HG02870 (cell line): ENCODE data around the gene UBE2D4.

Source experiments
- ATAC-seq: cut with Tn5 transposase; IDR thresholded peaks from one replicate; pipeline ENCODE4 v1.9.1; 2021; ENCODE audit warnings: mild to moderate bottlenecking, moderate library complexity; ENCODE audit not compliant: unreplicated experiment

The UBE2D4 gene

DNA sequence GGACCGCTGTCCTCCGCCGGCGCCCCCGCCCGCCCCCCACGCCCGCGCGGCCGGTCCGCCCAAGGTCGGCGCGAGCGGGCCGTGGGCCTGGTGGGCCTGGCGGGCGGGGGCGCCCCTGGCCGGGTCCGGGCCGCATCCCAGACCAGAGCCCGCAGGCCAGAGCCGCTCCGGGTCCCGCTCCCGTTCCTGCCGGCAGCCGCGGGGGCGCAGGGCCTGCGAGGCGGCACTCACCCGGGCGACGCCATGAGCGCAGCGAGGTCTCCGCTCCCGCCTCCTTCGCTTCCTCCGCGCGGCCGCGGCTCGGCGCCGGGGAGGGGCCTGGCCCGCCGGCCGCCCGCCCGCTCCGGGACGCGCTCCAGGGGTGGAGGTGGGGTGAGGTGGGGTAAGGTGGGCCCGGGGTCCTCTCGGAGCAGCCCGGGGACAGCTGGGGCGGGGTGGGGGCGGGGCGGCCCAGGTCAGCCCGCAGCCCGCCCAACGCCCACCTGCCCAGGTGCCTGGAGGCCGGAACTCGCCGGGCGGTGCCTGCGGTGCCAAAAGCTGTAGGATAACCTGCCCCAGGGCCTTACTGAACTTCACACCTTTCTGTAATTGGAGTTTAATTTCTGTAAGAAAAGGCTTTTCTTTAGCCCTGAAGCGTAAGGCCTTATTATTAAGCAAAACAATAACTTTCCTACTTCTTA lies 19.8 kb upstream of the UBE2D4 start, which contains the start of gene URGCP:
Gene URGCP, minus strand, starts transcription at position 266 of the 680 bp plus-strand sequence. Its CDS starts 21 bp downstream, at position 245.
- ATAC-seq = peak; percentile 64

DNA sequence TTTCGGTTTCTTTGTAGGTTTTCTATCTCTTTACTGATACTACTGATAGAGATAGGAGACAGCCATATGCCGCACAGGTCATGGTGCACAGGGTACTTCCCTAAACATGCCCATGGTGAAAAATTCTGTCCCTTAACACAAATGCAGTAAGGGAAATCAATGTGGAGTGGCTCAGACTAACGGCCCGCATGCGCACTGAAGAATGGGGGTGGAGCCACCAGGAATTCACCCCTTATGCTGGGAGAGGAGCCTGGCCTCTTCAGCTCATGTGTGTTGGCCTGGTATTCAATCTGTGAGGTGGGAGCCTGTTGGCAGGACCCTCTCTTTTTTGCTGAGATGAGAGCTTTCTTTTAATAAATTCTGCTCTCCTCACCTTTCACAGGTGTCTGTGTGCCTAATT lies 11.4 kb upstream of the UBE2D4 start:
- ATAC-seq = no peak

DNA sequence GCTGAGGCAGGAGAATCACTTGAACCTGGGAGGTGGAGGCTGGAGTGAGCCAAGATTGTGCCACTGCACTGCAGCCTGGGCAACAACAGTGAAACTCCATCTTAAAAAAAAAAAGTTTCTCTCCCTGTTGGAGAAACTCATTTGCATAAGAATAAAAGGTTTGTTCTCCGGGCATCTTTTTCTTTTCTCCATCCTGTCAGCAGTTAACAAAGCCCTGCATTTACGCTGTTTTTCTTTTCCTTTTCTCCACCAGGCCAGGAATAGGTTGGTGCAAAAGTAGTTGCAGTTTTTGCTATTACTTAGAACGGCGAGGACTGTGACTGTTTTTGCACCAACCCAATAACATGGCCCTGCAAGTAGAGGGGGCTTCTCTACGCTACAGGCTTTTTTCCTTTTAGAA lies 10.3 kb upstream of the UBE2D4 start:
- ATAC-seq = no peak

DNA sequence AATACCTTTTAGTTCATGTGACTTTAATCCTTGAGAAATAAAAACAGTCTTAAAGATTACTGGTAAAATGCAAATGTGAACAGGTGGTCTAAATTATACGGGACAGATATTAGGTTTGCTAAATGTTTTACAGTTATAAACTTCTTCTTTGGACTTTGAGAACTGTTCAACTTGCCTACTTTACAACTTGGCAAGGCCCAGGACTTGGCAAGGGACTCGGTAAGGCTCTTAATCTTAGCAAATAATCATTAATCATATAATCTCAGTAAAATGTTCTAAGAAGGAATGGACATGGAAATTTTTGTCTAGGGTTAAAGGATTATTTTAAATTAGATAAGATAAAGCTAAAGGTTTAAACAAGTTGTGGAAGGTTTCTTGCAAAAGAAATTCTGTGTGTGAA lies 4.8 kb upstream of the UBE2D4 start:
- no peak for ATAC-seq

DNA sequence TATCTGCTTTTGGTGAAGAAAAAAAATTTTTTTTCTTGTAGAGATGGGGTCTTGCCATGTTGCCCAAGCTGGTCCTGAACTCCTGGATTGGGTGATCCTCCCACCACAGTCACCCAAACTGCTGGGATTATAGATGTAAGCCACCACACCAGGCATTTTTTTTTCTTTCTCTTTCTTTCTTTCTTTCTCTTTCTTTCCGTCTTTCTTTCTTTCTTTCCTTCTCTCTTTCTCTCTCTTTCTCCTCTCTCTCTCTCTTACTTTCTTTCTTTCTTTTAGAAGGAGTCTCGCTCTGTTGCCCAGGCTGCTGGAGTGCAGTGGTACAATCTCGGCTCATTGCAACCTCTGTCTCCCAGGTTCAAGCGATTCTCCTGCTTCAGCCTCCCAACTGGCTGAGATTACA lies 3.5 kb upstream of the UBE2D4 start:
- no peak for ATAC-seq

DNA sequence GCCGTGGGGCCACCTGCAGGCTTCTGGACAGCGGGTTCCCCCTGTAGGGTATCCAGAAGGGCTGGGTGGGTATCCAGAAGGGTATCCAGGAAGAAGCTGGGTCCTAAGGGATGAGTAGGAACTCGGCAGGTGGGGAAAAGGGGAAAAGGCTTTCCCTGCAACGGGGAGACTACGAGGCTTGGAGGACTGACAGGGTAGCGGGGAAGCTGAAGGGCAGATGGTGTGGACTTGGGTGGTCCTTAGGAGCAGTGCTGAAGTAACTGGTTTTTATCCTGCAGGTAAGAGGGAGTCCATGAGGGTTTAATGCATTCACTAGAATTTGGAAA lies 525 bp downstream of the UBE2D4 start:
- ATAC-seq = peak; percentile 21

DNA sequence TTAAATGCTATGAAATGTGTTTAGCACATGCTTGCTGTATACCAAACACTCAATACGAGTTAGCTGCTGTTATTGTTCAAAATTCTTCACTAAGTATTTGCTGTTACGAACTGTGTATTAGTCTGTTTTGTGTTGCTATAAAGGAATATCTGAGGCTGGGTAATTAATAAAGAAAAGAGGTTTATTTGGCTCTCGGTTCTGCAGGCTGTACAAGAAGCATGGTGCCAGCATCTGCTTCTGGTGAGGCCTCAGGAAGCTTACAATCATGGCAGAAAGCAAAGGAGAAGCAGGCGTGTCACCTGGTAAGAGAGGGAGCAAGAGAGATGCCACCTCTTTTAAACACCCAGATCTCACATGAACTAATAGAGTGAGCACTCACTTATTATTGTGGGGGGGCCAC lies 1.6 kb downstream of the UBE2D4 start:
- ATAC-seq = no peak

DNA sequence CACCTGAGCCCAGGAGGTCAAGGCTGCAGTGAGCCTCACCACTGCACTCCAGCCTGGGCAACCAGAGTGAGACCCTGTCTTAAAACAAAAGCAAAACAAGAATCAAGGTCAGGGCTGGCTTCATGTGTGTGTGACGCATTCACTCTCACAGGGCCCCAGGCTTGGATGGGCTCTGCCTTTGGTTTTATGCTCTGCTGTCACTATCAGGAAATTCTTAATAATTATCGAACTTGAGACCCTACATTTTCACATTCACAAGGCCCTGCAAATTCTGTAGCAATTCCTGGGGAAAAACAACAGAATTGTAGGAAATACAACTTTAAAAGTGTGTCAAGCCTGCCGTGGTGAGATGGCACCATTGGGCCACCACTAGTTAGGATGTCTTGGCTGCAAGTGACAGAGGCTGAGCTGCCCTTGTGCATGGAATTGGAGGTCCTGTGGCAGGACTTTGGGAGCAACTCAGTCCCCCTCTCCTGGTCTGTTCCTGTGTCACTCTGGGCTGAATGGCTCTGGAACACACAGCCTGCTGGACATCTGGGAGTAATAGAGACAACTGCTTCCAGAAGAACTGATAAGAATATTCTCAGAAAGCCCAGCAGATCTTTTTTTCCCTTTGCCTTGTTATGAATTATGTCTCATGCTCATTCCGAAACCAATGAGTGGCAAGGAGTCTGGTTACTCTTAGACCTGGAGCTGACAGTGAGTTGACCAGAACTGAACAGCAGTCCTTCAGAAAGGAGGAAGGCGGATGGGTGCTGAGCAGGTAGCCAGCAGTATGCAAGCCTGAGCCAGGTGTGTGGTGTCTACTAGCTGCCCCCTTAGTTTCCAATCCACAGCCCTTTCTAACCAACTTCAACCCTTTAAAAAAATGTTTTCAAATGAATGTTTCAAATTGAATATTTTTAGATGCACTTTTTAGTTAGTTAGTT lies 3.6 kb downstream of the UBE2D4 start:
- ATAC-seq = no peak

DNA sequence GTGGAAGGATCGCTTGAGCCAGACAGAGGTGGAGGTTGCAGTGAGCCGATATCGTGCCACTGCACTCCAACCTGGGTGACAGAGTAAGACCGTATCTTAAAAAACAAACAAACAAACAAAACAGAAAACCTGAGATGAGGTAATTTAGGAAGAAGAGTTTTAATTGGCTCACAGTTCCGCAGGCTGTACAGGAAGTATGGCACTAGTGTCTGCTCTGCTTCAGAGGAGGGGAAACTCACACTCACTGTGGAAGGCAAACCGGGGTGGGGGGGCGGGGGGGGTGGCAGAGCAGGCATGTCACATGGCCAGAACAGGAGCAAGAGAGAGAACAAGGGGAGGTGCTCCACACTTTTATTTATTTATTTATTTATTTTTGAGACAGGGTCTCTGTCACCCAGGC lies 5.1 kb downstream of the UBE2D4 start:
- ATAC-seq = no peak

DNA sequence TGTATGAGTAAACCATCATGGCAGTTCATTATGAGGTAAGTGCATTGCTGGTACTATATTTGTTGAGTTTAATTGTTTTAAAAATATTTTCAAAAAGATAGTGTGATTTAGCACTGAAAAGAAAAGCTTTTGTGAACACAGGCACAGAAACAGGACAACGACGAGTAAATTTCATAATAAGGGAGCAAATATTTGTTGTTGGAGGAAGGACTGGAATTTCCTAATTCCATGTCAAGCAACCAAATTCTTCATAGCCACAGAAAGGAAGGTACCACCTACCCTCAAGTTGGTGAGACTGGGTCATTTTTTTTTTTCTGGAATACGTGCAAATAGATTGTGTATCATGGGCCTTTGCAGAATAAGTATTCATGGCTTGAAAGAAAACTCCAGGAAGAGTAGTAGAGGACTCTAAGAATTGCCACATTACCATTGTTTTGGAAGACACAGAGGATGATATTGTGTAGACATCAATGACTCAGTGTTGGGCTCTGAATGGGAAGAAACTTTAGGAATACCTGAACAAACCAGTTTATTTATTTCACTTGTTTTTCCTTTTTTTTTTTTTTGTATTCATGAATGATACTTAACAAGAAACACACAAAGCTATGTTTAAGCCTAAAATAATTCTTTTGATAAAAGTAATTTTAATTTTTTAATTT lies 7.8 kb downstream of the UBE2D4 start:
- no peak for ATAC-seq

DNA sequence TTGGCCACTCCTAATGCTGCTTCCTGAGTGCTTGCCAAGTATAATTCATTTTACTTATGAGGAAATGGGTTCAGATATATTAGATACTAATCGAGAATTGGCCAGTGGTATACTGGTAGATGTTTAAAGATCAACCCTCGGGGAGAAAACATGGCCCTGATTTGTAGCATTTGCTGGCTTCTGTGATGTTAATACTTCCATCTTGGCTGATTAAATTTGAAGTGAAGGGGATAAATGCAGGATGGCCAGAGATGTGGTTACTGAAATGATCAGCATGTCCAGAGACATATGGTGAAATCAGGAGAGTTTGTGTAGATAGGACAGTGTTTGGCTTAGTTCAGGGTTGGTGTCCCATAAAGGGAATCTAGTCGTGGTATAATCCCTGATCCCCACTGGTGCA lies 11.2 kb downstream of the UBE2D4 start:
- no peak for ATAC-seq

DNA sequence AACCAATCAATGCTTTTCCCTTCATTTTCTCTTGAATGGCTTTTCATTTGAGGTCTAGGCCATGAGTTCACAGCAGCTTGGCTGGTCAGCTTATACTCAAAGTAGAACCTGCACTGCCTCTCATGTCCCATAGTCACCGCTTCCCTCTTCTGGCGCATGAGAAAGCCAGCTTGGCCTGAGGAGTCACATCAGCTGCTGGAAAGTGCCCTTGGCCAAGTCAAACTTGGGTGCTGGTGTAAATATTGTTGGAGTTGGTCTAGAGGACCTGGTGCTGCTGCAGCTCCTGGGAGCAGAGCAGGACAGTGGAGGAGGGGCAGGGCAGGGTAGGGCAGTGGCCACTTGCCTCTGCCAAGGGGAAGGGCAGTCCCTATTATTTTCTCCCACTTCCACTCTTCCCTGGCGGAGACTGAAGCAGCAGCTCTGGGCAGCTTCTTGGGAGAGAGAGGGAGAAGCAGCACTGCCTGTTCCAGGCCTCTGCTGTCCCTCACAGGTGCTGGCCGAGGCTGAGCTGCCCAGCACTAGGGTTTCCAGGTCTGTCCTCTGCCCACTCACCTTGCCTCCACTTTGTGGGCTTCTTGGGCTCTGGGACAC lies 12.8 kb downstream of the UBE2D4 start:
- no peak for ATAC-seq

DNA sequence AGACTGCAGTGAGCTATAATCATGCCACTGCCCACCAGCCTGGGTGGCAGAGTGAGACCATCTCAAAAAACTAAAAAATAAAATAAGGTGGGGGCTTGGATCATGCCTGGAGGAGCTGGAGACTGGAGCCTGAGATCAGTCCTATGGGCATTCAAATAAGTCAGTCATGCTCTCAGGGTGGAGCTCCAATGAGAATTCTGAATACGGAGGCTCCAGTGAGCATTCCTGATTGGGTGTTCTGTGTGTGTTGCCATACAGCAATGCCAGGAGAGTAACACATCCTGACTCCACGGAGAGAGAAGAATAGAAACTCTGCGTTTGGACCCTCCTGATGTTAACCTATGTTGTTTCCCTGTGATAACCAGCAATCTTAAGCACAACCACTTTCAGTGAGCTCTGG lies 16.0 kb downstream of the UBE2D4 start:
- ATAC-seq = no peak

DNA sequence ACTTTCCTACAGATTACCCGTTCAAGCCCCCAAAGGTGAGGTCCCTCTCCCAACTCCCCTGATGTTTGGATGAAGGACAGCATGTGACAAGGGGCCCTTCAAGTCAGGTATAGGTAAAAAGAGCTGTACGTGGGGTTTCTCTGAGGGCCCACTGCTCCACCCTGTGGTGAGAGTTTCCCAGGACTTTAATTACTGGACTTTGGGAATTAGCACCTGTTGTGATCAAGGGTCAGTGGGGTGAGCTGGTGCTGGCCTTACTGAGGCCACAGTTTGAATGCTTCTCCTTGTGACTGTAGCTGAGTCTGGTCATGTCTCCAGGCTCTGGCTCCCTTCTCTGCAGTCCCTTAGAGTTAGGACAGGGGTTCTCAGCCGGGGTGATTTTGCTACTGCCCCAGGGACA lies 16.8 kb downstream of the UBE2D4 start:
- ATAC-seq = no peak

DNA sequence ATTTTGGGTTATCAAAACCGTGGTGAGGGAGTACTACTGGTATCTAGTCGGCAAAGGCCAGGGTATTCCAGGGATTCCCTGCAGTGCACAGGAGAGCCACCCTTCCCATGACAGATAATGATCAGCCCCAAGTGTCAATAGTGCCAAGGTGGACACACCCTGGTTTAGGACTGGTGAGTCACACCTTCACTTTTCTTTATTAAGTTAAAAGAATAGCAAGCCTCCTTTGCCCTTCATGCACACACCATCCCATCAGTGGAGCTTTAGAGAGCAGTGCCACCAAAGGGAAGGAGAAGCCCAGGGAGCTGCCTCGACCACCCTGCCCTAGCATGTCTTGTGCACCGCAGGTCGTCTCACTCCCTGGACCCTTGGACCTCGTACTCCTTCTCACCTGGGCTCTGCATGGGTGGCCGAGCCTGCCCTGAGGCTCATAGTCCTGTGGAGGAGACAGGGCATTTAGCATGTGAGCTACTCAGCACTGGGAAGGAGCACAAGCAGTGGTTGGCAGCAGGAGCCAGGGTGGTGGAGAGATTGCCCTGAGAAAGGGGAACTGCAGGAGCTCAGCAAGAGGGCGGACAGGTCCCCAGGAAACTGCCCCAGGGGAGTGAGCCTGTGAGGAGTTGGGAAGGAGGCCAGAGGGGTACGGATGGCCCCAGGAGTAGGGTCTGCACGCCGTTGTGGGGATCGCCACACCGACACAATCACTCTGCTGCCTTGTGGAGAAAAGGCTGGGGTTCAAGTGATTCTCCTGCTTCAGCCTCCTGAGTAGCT lies 17.4 kb downstream of the UBE2D4 start:
- ATAC-seq = no peak

DNA sequence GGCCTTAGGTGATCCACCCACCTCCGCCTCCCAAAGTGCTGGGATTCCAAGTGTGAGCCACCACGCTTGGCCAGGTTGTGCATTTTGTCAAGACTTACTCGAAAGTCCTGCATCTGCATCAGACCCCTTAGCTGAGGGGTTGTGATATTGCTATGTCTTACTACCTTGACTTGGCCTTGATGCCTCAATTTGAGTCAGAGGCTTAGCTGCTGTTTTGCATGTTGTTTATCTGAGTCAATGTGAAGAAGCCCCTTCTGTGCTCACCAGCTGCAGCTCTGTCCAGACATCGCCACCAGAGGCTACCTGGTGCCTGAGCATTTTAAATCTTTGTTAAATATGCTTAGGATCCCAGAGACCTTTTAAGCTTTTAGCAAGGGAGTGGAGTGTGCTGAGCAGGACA lies 18.1 kb downstream of the UBE2D4 start:
- ATAC-seq = peak; percentile 92

DNA sequence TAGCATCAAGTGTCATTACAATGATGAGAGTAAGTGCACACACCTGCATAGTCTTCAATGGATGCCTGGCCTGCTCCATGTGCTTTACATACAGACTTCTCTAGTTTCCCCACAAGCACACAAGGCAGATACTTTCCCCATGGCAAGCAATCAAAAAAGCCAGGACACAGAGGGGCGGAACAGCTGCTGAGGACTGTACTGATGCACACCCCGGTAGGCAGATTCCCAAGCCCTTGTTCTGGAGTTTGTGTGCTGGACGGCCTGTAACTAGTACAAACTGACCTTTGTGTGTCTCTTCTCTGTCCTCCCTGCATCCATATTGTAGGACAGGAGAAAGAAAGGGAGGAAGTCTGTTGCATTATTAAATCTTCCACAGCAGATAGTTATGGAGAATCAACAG lies 25.8 kb downstream of the UBE2D4 start:
- no peak for ATAC-seq

DNA sequence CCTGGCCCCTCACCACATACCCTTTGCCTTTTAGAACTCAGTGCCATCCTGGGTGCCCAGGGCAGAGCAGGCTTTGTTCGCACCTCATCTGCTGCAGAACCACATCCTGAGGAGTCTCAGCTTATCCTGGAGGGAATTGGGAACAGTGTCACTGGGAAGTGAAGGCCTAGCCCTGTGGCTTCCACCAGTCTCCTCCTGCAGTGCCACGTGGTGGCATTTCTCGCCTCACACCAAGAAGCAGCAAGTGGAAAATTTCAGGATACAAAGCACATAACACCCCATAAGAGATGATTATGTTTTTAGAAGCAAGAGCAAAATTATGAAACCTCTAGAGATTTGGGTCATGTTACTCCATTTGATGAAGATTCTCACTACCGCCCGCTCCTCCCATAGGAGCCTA lies 26.8 kb downstream of the UBE2D4 start:
- ATAC-seq = no peak

DNA sequence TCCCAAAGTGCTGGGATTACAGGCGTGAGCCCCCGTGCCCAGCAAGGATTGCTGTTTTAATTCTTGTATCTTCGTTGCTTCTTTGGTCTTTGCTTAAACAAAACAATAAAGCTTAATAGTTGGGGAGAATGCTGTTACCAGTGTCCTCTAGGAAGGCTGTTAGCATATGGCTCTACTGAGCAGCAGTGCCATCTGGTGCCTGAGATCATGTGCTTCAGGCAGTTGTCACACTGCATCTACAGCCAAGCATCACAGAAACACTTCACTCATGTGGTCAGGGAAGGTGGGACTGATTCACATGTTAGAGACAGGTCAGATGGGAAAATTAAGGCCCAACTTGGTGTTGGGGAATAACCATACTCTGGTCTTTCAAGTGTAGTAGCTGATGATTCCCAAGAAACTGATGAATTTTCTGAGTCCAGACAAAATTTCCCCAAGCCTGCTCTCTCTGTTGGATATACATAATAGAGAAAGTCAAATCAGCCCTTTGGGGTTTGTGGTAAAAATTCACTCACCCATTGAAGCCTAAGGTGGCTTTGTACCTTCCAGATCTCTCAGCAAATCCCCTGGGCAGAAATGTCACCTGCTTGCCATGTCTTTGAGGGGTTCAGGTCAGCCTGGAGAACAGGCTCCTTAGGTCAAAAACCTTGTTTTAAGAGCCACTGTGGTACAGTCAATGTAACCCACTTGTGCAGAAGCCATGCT lies 28.4 kb downstream of the UBE2D4 start:
- ATAC-seq = peak; percentile 59

DNA sequence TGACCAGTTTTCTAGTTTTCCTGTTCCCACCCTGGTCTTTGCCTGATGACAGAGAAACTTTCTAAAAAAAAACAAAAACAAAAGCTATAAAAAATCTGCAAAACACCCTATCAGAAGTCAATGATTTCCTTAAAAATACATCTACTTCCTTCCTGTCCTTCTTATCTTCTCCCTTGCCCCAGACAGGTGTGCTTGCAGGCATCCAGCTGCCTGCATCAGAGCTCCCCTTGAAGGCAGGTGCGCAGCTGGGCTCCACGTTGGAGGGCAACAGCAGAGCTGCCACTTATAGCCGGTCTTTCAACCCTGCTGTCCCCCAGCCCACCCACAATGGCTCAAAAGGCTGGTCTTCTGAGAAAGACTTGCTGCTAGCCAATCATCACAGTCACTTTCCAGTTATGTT lies 29.8 kb downstream of the UBE2D4 start:
- ATAC-seq = no peak
